ENCODE data around the gene PRKCZ.
"Not testable (repeated sequence)": the region's sequence is repeated elsewhere in the genome, so short reads cannot be mapped to it uniquely, and the experiment has no call there.

Gene PRKCZ

DNA sequence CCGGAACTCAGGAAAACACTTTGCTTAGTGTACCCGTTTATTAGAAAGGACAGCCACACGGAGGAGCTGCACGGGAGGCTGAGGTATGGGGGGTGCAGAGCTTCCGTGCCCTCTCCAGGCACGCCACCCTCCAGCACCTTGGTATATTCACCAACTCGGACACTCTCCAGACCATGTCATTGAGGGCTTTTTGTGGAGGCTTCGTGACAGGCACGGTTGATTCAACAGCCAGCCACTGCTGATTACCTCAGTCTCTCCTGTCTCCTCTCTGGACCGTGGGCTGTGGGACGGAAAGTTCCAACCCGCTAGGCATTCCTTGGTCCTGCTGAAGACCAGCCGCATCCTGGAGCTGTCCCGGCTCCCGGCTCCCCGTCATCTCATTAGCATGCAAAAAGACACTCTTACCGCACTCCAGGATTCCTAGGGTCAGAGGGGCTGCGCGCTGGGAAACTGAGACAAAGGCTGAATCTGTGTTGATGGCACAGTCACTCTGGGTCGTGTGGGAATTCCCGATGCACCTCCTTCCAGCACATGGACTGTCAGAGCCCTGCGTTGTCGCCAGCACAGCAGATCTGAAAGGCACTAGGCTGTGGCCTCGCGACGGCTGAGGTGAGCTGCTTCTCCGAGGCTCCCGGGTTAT, 65.6 kb downstream of the PRKCZ start:
- DNase-seq (ENCODE audit: insufficient read length, low spot score) (no peak), FAIRE-seq (no peak)
- TF ChIP-seq SPI1 (IDR thresholded peaks at IDR 0.05; ENCODE audit: low read depth, low read length) (no peak), POLR2AphosphoS5 (IDR thresholded peaks at IDR 0.05; ENCODE audit: low read depth, low read length) (no peak), PAX5 (IDR thresholded peaks at IDR 0.05; ENCODE audit: insufficient read depth, low read length, severe bottlenecking) (no peak), TAF1 (IDR thresholded peaks at IDR 0.05; ENCODE audit: low read depth, low read length) (no peak), POLR2A (IDR thresholded peaks at IDR 0.05; ENCODE audit: low read depth, low read length) (no peak), POU2F2 (IDR thresholded peaks at IDR 0.05; ENCODE audit: low read depth, low read length) (no peak)

- FAIRE-seq (no peak), DNase-seq (ENCODE audit: insufficient read length, low spot score) (no peak)
- TF ChIP-seq PAX5 (IDR thresholded peaks at IDR 0.05; ENCODE audit: insufficient read depth, low read length, severe bottlenecking), result no peak
- TF ChIP-seq POLR2AphosphoS5 (IDR thresholded peaks at IDR 0.05; ENCODE audit: low read depth, low read length), result no peak
- no peak for TF ChIP-seq POLR2A (IDR thresholded peaks at IDR 0.05; ENCODE audit: low read depth, low read length)
- TF ChIP-seq SPI1 (IDR thresholded peaks at IDR 0.05; ENCODE audit: low read depth, low read length), result no peak
- TF ChIP-seq POU2F2 (IDR thresholded peaks at IDR 0.05; ENCODE audit: low read depth, low read length), result no peak
- no peak for TF ChIP-seq TAF1 (IDR thresholded peaks at IDR 0.05; ENCODE audit: low read depth, low read length)
Observed at GRCh38 chr1:2119886-2120285, 69.7 kb downstream of the PRKCZ start.

- TF ChIP-seq POLR2AphosphoS5 (IDR thresholded peaks at IDR 0.05; ENCODE audit: low read depth, low read length), result no peak
- TF ChIP-seq TAF1 (IDR thresholded peaks at IDR 0.05; ENCODE audit: low read depth, low read length), result no peak
- no peak for TF ChIP-seq POU2F2 (IDR thresholded peaks at IDR 0.05; ENCODE audit: low read depth, low read length)
- TF ChIP-seq SPI1 (IDR thresholded peaks at IDR 0.05; ENCODE audit: low read depth, low read length), result no peak
- TF ChIP-seq PAX5 (IDR thresholded peaks at IDR 0.05; ENCODE audit: insufficient read depth, low read length, severe bottlenecking), result no peak
- TF ChIP-seq POLR2A (IDR thresholded peaks at IDR 0.05; ENCODE audit: low read depth, low read length), result no peak
- DNase-seq (ENCODE audit: insufficient read length, low spot score), result no peak
Observed at GRCh38 chr1:2121101-2121691, 71.0 kb downstream of the PRKCZ start.

DNA sequence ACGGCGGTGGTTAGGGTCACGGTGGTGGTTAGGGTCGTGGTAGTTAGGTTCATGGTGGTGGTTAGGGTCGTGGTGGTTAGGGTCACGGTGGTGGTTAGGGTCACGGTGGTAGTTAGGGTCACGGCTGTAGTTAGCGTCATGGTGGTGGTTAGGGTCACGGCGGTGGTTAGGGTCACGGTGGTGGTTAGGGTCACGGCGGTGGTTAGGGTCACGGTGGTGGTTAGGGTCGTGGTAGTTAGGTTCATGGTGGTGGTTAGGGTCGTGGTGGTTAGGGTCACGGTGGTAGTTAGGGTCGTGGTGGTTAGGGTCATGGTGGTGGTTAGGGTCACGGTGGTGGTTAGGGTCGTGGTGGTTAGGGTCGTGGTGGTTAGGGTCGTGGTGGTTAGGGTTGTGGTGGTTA, 71.6 kb downstream of the PRKCZ start:
- peak; percentile 99 for FAIRE-seq
- DNase-seq (ENCODE audit: insufficient read length, low spot score), result not testable (repeated sequence)

More at GRCh38 chr1:2121101-2121691, 71.0 kb downstream of the PRKCZ start:
- no peak for FAIRE-seq

DNA sequence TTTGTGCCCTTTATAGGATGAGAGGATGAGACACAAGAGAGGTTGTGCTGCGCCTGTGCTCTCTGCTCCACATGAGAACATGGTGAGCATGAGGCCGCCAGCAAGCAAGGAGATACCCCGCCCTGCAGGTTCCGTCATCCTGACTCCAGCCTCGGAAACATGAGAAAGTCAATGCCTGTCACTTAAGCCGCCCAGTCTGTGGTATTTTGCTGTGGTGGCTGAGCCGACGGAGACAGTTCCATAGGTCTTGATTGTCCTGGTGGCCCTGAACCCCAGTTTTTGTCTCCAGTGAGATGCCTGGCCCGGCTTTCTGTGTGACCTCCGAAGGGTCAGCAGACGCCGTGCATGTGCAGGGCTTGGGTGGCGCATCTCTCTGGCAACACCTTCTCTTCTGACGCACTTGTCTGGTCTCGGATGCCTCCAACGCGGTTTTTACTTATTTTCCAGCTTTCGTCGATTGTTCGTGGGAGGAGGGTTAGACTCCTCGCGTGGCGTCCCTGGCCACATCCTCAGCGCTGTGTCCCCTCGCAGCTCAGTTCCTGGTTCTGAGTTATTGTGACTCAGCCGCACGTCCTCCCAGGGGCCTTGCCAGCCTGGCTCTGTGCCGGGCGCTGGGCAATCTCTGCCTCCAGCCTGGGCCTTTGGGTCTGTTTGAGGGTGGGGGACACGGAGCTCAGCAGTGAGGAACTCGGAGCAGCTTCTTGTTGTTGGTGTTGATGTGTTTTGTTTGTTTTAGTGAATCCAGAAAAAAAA, 74.4 kb downstream of the PRKCZ start:
- TF ChIP-seq TAF1 (IDR thresholded peaks at IDR 0.05; ENCODE audit: low read depth, low read length), result no peak
- no peak for TF ChIP-seq POLR2A (IDR thresholded peaks at IDR 0.05; ENCODE audit: low read depth, low read length)
- no peak for TF ChIP-seq POU2F2 (IDR thresholded peaks at IDR 0.05; ENCODE audit: low read depth, low read length)
- TF ChIP-seq POLR2AphosphoS5 (IDR thresholded peaks at IDR 0.05; ENCODE audit: low read depth, low read length), result no peak
- no peak for TF ChIP-seq PAX5 (IDR thresholded peaks at IDR 0.05; ENCODE audit: insufficient read depth, low read length, severe bottlenecking)
- no peak for TF ChIP-seq SPI1 (IDR thresholded peaks at IDR 0.05; ENCODE audit: low read depth, low read length)
- DNase-seq (ENCODE audit: insufficient read length, low spot score), result no peak
- FAIRE-seq, result no peak

- TF ChIP-seq POLR2AphosphoS5 (IDR thresholded peaks at IDR 0.05; ENCODE audit: low read depth, low read length) (no peak), POU2F2 (IDR thresholded peaks at IDR 0.05; ENCODE audit: low read depth, low read length) (no peak), TAF1 (IDR thresholded peaks at IDR 0.05; ENCODE audit: low read depth, low read length) (no peak), PAX5 (IDR thresholded peaks at IDR 0.05; ENCODE audit: insufficient read depth, low read length, severe bottlenecking) (no peak), POLR2A (IDR thresholded peaks at IDR 0.05; ENCODE audit: low read depth, low read length) (no peak), SPI1 (IDR thresholded peaks at IDR 0.05; ENCODE audit: low read depth, low read length) (no peak)
- FAIRE-seq (no peak), DNase-seq (ENCODE audit: insufficient read length, low spot score) (no peak)
Observed at GRCh38 chr1:2125350-2126211, 75.4 kb downstream of the PRKCZ start.

GRCh38 chr1:2126331-2127186, 76.3 kb downstream of the PRKCZ start:
- DNase-seq (ENCODE audit: insufficient read length, low spot score) (no peak), FAIRE-seq (no peak)
- no peak for TF ChIP-seq SPI1 (IDR thresholded peaks at IDR 0.05; ENCODE audit: low read depth, low read length)
- no peak for TF ChIP-seq POLR2A (IDR thresholded peaks at IDR 0.05; ENCODE audit: low read depth, low read length)
- TF ChIP-seq POLR2AphosphoS5 (IDR thresholded peaks at IDR 0.05; ENCODE audit: low read depth, low read length), result no peak
- no peak for TF ChIP-seq PAX5 (IDR thresholded peaks at IDR 0.05; ENCODE audit: insufficient read depth, low read length, severe bottlenecking)
- no peak for TF ChIP-seq TAF1 (IDR thresholded peaks at IDR 0.05; ENCODE audit: low read depth, low read length)
- TF ChIP-seq POU2F2 (IDR thresholded peaks at IDR 0.05; ENCODE audit: low read depth, low read length), result no peak
